H1 (cell line): Measurements from ENCODE around the gene PEX26. TPM values are rescaled to one million over a fixed set of nuclear protein-coding genes. Genes with fewer than 3 reads are reported as not detected.

ENCODE experiments used
- CTCF ChIA-PET: fragments of 300-600 bp; sonication (Branson Sonifier 250); formaldehyde crosslinking; loops from one replicate; lab custom pipeline; 2021; ENCODE audit not compliant: partially characterized antibody; lab: Charles Lee
- POLR2A ChIA-PET: fragments of 300-600 bp; sonication (Branson Sonifier 250); formaldehyde crosslinking; loops from one replicate; lab custom pipeline; 2021; ENCODE audit warnings: inconsistent platforms; ENCODE audit not compliant: partially characterized antibody; lab: Charles Lee
- DNase-seq, 2 experiments: peaks; one replicate each; pipeline versions ENCODE4 v3.0.0 to v3.0.0-alpha.2; 2010 to 2022; ENCODE audit warnings: low spot score in 2 of 2, low read depth in 1 of 2, mixed read lengths in 1 of 2
- FAIRE-seq: peaks from 2 replicates; lab custom pipeline; 2011; peaks lifted over from hg19 to GRCh38; lab: Jason Lieb, UNC
- H2AFZ ChIP-seq: 2 replicates; pipeline ENCODE4 v1.8.1; 2012; ENCODE audit warnings: low read length, inconsistent platforms
- H2AK5ac ChIP-seq: 2 replicates; pipeline ENCODE4 v1.6.1; 2013; ENCODE audit warnings: low read depth, low read length
- H2BK120ac ChIP-seq: replicated peaks from 2 replicates; pipeline ENCODE3; 2013; ENCODE audit warnings: low read depth, low read length, inconsistent platforms
- H2BK12ac ChIP-seq: 2 replicates; pipeline ENCODE4 v1.6.1; 2013; ENCODE audit warnings: low read depth, low read length
- H2BK15ac ChIP-seq: 2 replicates; pipeline ENCODE4 v1.6.1; 2013; ENCODE audit warnings: low read length
- H2BK20ac ChIP-seq: 2 replicates; pipeline ENCODE4 v1.6.1; 2013; ENCODE audit warnings: low read length
- H2BK5ac ChIP-seq: 2 replicates; pipeline ENCODE4 v1.6.1; 2013; ENCODE audit warnings: low read depth, low read length
- H3K14ac ChIP-seq: 2 replicates; pipeline ENCODE4 v1.6.1; 2013; ENCODE audit warnings: inconsistent platforms; ENCODE audit not compliant: insufficient read length
- H3K18ac ChIP-seq: 2 replicates; pipeline ENCODE4 v1.6.1; 2013; ENCODE audit warnings: low read length; ENCODE audit errors: extremely low read depth
- H3K23ac ChIP-seq: 2 replicates; pipeline ENCODE4 v1.6.1; 2013; ENCODE audit warnings: inconsistent platforms; ENCODE audit not compliant: insufficient read length
- H3K23me2 ChIP-seq: 2 replicates; pipeline ENCODE4 v1.6.1; 2013; ENCODE audit warnings: low read depth, low read length
- H3K27ac ChIP-seq: 2 replicates; pipeline ENCODE4 v1.6.1; 2011; ENCODE audit warnings: low read depth, low read length, inconsistent platforms
- H3K27me3 ChIP-seq, 4 experiments: replicated peaks in 1 of 4; 1 replicate in 1 of 4; 2 replicates in 3 of 4; pipeline versions ENCODE4 v1.6.1 to v1.8.1; 2011 to 2013; ENCODE audit warnings: low read length in 3 of 4, mild to moderate bottlenecking in 3 of 4, inconsistent platforms in 2 of 4, mixed read lengths in 2 of 4, moderate library complexity in 1 of 4; ENCODE audit not compliant: control insufficient read depth in 3 of 4, insufficient read depth in 3 of 4; ENCODE audit errors: extremely low read depth in 1 of 4
- H3K36me3 ChIP-seq, 4 experiments: 2 replicates each; pipeline versions ENCODE4 v1.6.1 to v1.8.1; 2011 to 2013; ENCODE audit warnings: mild to moderate bottlenecking in 4 of 4, low read length in 3 of 4, moderate library complexity in 2 of 4, control low read depth in 1 of 4, inconsistent platforms in 1 of 4; ENCODE audit not compliant: insufficient read depth in 4 of 4, control insufficient read depth in 2 of 4
- H3K4ac ChIP-seq: replicated peaks from 2 replicates; pipeline ENCODE3; 2013; ENCODE audit warnings: low read length, low read depth, mixed read lengths, inconsistent platforms; ENCODE audit not compliant: insufficient read length
- H3K4me1 ChIP-seq, 4 experiments: replicated peaks in 1 of 4; 1 replicate in 1 of 4; 2 replicates in 3 of 4; pipeline versions ENCODE4 v1.6.1 to v1.8.1; 2011 to 2013; ENCODE audit warnings: low read length in 3 of 4, inconsistent platforms in 2 of 4, mixed read lengths in 1 of 4; ENCODE audit not compliant: insufficient read depth in 4 of 4, control insufficient read depth in 3 of 4
- H3K4me2 ChIP-seq, 2 experiments: 2 replicates each; pipeline versions ENCODE4 v1.6.1 to v1.8.1; 2011 to 2013; ENCODE audit warnings: low read depth in 2 of 2, low read length in 2 of 2, control low read depth in 1 of 2, inconsistent platforms in 1 of 2, mild to moderate bottlenecking in 1 of 2; ENCODE audit not compliant: insufficient read depth in 1 of 2
- H3K4me3 ChIP-seq, 4 experiments: fragments of 200-600, 300-600 bp in 1 of 4; sonication (generic), shearing (Covaris generic), sonication (Bioruptor Twin) in 1 of 4; 2 replicates each; pipeline versions ENCODE4 v1.5.1 to v1.8.1; 2011 to 2016; ENCODE audit warnings: low read length in 4 of 4, low read depth in 3 of 4, control low read depth in 2 of 4, inconsistent platforms in 2 of 4, mild to moderate bottlenecking in 2 of 4, mixed read lengths in 1 of 4, moderate library complexity in 1 of 4; ENCODE audit not compliant: insufficient read depth in 2 of 4; ENCODE audit errors: extremely low read depth in 1 of 4
- H3K56ac ChIP-seq: replicated peaks from 2 replicates; pipeline ENCODE3; 2013; ENCODE audit warnings: low read depth, mild to moderate bottlenecking, mixed read lengths, low read length, inconsistent platforms; ENCODE audit not compliant: insufficient read length
- H3K79me1 ChIP-seq: 2 replicates; pipeline ENCODE4 v1.6.1; 2013; ENCODE audit warnings: low read depth, low read length, control low read depth
- H3K79me2 ChIP-seq, 2 experiments: 2 replicates each; pipeline versions ENCODE4 v1.6.1 to v1.8.1; 2012 to 2013; ENCODE audit warnings: low read length in 2 of 2, mild to moderate bottlenecking in 2 of 2, inconsistent platforms in 1 of 2; ENCODE audit not compliant: insufficient read depth in 2 of 2, control insufficient read depth in 1 of 2
- H3K9ac ChIP-seq, 4 experiments: replicated peaks in 1 of 4; 1 replicate in 1 of 4; 2 replicates in 3 of 4; pipeline versions ENCODE4 v1.6.1 to v1.8.1; 2011 to 2013; ENCODE audit warnings: low read depth in 3 of 4, low read length in 3 of 4, control low read depth in 2 of 4, mild to moderate bottlenecking in 2 of 4, moderate library complexity in 2 of 4, inconsistent platforms in 1 of 4; ENCODE audit errors: extremely low read depth in 1 of 4
- H3K9me3 ChIP-seq, 2 experiments: 2 replicates each; pipeline versions ENCODE4 v1.6.1 to v1.8.1; 2012 to 2013; ENCODE audit warnings: mild to moderate bottlenecking in 2 of 2, moderate library complexity in 2 of 2, control low read depth in 1 of 2, inconsistent platforms in 1 of 2, low read depth in 1 of 2, low read length in 1 of 2, mixed read lengths in 1 of 2; ENCODE audit not compliant: insufficient read depth in 2 of 2
- H4K20me1 ChIP-seq, 2 experiments: replicated peaks in 1 of 2; 2 replicates each; pipeline versions ENCODE3 to v1.8.1; 2011 to 2013; ENCODE audit warnings: inconsistent platforms in 2 of 2, low read length in 2 of 2, mild to moderate bottlenecking in 1 of 2; ENCODE audit not compliant: insufficient read depth in 2 of 2, control insufficient read depth in 1 of 2
- H4K5ac ChIP-seq: 2 replicates; pipeline ENCODE4 v1.6.1; 2013; ENCODE audit warnings: low read length, low read depth, mixed read lengths, inconsistent platforms; ENCODE audit not compliant: insufficient read length
- H4K8ac ChIP-seq: 2 replicates; pipeline ENCODE4 v1.8.0; 2013; ENCODE audit warnings: mild to moderate bottlenecking, moderate library complexity, low read length, inconsistent platforms; ENCODE audit not compliant: insufficient read depth; ENCODE audit errors: extremely low read depth
- H4K91ac ChIP-seq: replicated peaks from 2 replicates; pipeline ENCODE3; 2013; ENCODE audit warnings: low read length, mixed read lengths, inconsistent platforms; ENCODE audit not compliant: insufficient read length
- BCL11A ChIP-seq, 2 experiments: IDR thresholded peaks; one replicate each; pipeline ENCODE4 v1.6.1; 2011; ENCODE audit warnings: low read depth in 2 of 2, low read length in 2 of 2, mild to moderate bottlenecking in 2 of 2
- BRCA1 ChIP-seq: IDR thresholded peaks from 2 replicates; pipeline ENCODE4 v1.6.1; 2012; ENCODE audit warnings: low read depth, low read length, improper control_type of control experiment
- CBX8 ChIP-seq: fragments of 300-800, 300-1000 bp; sonication (generic); IDR thresholded peaks from 2 replicates; pipeline ENCODE4 v1.7.1; 2016; ENCODE audit warnings: low read depth, low read length, borderline replicate concordance
- CHD2 ChIP-seq: IDR thresholded peaks from 2 replicates; pipeline ENCODE4 v1.6.1; 2012; ENCODE audit warnings: low read length, improper control_type of control experiment
- GTF2F1 ChIP-seq: IDR thresholded peaks from 2 replicates; pipeline ENCODE4 v1.6.1; 2012; ENCODE audit warnings: low read depth, low read length, improper control_type of control experiment, borderline replicate concordance
- HDAC6 ChIP-seq: IDR thresholded peaks from one replicate; pipeline ENCODE4 v1.7.1; 2012; ENCODE audit warnings: low read depth, mild to moderate bottlenecking, inconsistent platforms, low read length, moderate library complexity
- JUN ChIP-seq: IDR thresholded peaks from 2 replicates; pipeline ENCODE4 v1.6.1; 2011; ENCODE audit warnings: low read depth, mild to moderate bottlenecking, improper control_type of control experiment, low read length
- SAP30 ChIP-seq: fragments of 300-600 bp; sonication (generic); IDR thresholded peaks from 2 replicates; pipeline ENCODE4 v1.7.1; 2012; ENCODE audit warnings: low read length, moderate library complexity, mild to moderate bottlenecking, inconsistent platforms; ENCODE audit not compliant: insufficient read depth, insufficient replicate concordance
- SIRT6 ChIP-seq: IDR thresholded peaks from one replicate; pipeline ENCODE4 v1.7.1; 2012; ENCODE audit warnings: low read length, inconsistent platforms
- SUZ12 ChIP-seq: fragments of 200-600 bp; sonication (generic); IDR thresholded peaks from 2 replicates; pipeline ENCODE4 v1.6.1; 2012; ENCODE audit warnings: mild to moderate bottlenecking, inconsistent platforms, low read length, moderate library complexity, mixed read lengths
- TCF12 ChIP-seq: IDR thresholded peaks from 2 replicates; pipeline ENCODE4 v1.6.1; 2011; ENCODE audit warnings: low read depth, mild to moderate bottlenecking, low read length
- YY1 ChIP-seq: IDR thresholded peaks from 2 replicates; pipeline ENCODE4 v1.6.1; 2011; ENCODE audit warnings: low read depth, mild to moderate bottlenecking, low read length
- ZNF274 ChIP-seq: IDR thresholded peaks from 2 replicates; pipeline ENCODE4 v1.7.0; 2012; ENCODE audit warnings: low read length, borderline replicate concordance; ENCODE audit errors: extremely low read depth
- WGBS, 2 experiments: shearing (Covaris generic) in 1 of 2; methylation state at CpG; one replicate each; pipeline versions ENCODE4 v1.1.6 to v1.1.7; 2013 to 2015; ENCODE audit warnings: low lambda C conversion rate in 2 of 2, mixed read lengths in 2 of 2, inconsistent platforms in 1 of 2, low coverage in 1 of 2, missing lambda C conversion rate in 1 of 2; ENCODE audit not compliant: insufficient replicate concordance in 2 of 2, insufficient coverage in 1 of 2, insufficient read length in 1 of 2; ENCODE audit errors: extremely low coverage in 1 of 2, missing lambda C conversion rate in 1 of 2; 5-methylcytosine and 5-hydroxymethylcytosine counted together
- polyA plus RNA-seq, 7 experiments: library from polyadenylated mRNA; depleted of rRNA in 3 of 7; stranded (reverse) in 5 of 7; unstranded in 2 of 7; fragments of >200 nt in 5 of 7; fragments of 200-250 nt in 2 of 7; gene quantifications; 1 replicate in 5 of 7; 2 replicates in 1 of 7; 4 replicates in 1 of 7; pipeline versions ENCODE4 v1.2.1 to v1.2.3, GENCODE V29; 2011 to 2013; ENCODE audit warnings: missing spikeins in 2 of 7, mixed read lengths in 2 of 7
- total RNA-seq: library from RNA; stranded (reverse); fragmentation: NEBNext Ultra II Directional; extraction: Animal tissue kit (Norgen Biotek cat#: 25700); gene quantifications from 2 replicates; pipeline ENCODE4 v1.2.1, GENCODE V29; 2021

PEX26 gene
- total and polyA plus RNA-seq, 2 of the 8 experiments (the other 6 are each of a cell fraction or from before 2014, with no cell fraction given), result 33.1 to 49.0 TPM

GRCh38 chr22:18066181-18066859 is 11.5 kb upstream of the PEX26 start:
- Histone ChIP-seq H3K23ac (no peak overlapping the region), H3K4ac (no peak overlapping the region), H3K18ac (no peak overlapping the region), H3K79me2 (no peaks in the 10 kb centered on the region), H3K27me3 (peaks cover 0 to 2% (median 0%) of the 10 kb centered on the region in 4 experiments; a peak in 2 of 7 replicates), H3K4me2 (no peak overlapping the region), H3K4me1 (no peaks in the 10 kb centered on the region), H2BK120ac (no peak overlapping the region), H3K9ac (no peak overlapping the region), H4K8ac (no peak overlapping the region), H3K79me1 (no peaks in the 10 kb centered on the region), H4K91ac (no peak overlapping the region), H2AK5ac (no peak overlapping the region), H4K20me1 (no peaks in the 10 kb centered on the region), H3K56ac (no peak overlapping the region), H3K14ac (no peak overlapping the region), H3K9me3 (no peaks in the 10 kb centered on the region), H3K36me3 (no peaks in the 10 kb centered on the region), H2BK5ac (no peak overlapping the region), H2BK12ac (no peak overlapping the region), H2BK15ac (no peak overlapping the region), H3K23me2 (no peaks in the 10 kb centered on the region), H4K5ac (no peak overlapping the region), H2BK20ac (no peak overlapping the region), H2AFZ (no peak overlapping the region), H3K4me3 (no peak overlapping the region), H3K27ac (no peak overlapping the region)
- WGBS, 2 experiments, result 80 to 100% methylated on average over 2 to 12 of the region's 12 CpGs
- TF ChIP-seq SUZ12 (no peak), SIRT6 (no peak), CHD2 (no peak), HDAC6 (no peak), ZNF274 (no peak), SAP30 (no peak), YY1 (no peak), CBX8 (no peak), GTF2F1 (no peak), TCF12 (no peak), BCL11A (IDR thresholded peaks at IDR 0.05; ENCODE audit: low read depth in 2 of 2, low read length in 2 of 2) (no peak), BRCA1 (no peak), JUN (no peak)
- FAIRE-seq (no peak), DNase-seq (no peak)
- CTCF ChIA-PET, result interaction anchor here (0.5 to 8.0 kb wide), 8 partner anchors 8 to 274 kb away, joined by 3 to 70 read pairs (median 6); partner anchors contain the start of gene PEX26
- POLR2A ChIA-PET, result interaction anchor here (1.0 kb wide), 1 partner anchor 12 kb away, joined by 3 read pairs; no protein-coding TSS in a partner anchor
